ENCODE data around the gene OTOA. TPM values are rescaled to one million over a fixed set of nuclear protein-coding genes. Genes with fewer than 3 reads are reported as not detected.

Gene OTOA
- total RNA-seq, 1 donor from 2014 or later = 0.21 TPM

GRCh38 chr16:21717608-21718007 lies 53.8 kb downstream of the OTOA start:
- H3K9me3 Mint-ChIP-seq = peaks cover 3% of the 10 kb centered on the region

GRCh38 chr16:21719283-21719682 lies 55.5 kb downstream of the OTOA start:
- H3K4me3 Mint-ChIP-seq = no peak overlapping the region
- peaks cover 3% of the 10 kb centered on the region for H3K4me1 Mint-ChIP-seq
- no peaks in the 10 kb centered on the region for H3K36me3 Mint-ChIP-seq (ENCODE audit: low read depth)
- peaks cover 6% of the 10 kb centered on the region for H3K27me3 Mint-ChIP-seq (ENCODE audit: low read depth)
- H3K27ac Mint-ChIP-seq (ENCODE audit: unreplicated experiment) = no peak overlapping the region
- no peak for DNase-seq (ENCODE audit: low read depth, low spot score)
- no peaks in the 10 kb centered on the region for H3K9me3 Mint-ChIP-seq
- no peak for TF ChIP-seq CTCF (conservative IDR thresholded peaks at IDR 0.05)

More at GRCh38 chr16:21717608-21718007, 53.8 kb downstream of the OTOA start:
- TF ChIP-seq CTCF (conservative IDR thresholded peaks at IDR 0.05) = no peak
- H3K27ac Mint-ChIP-seq (ENCODE audit: unreplicated experiment) = no peak overlapping the region
- DNase-seq (ENCODE audit: low read depth, low spot score) = no peak
- peaks cover 17% of the 10 kb centered on the region for H3K4me1 Mint-ChIP-seq
- no peaks in the 10 kb centered on the region for H3K27me3 Mint-ChIP-seq (ENCODE audit: low read depth)
- no peak overlapping the region for H3K4me3 Mint-ChIP-seq
- H3K36me3 Mint-ChIP-seq (ENCODE audit: low read depth) = no peaks in the 10 kb centered on the region

- no peak overlapping the region for H3K4me3 Mint-ChIP-seq
- H3K4me1 Mint-ChIP-seq = no peaks in the 10 kb centered on the region
- DNase-seq (ENCODE audit: low read depth, low spot score) = no peak
- no peaks in the 10 kb centered on the region for H3K36me3 Mint-ChIP-seq (ENCODE audit: low read depth)
- no peak for TF ChIP-seq CTCF (conservative IDR thresholded peaks at IDR 0.05)
- peaks cover 10% of the 10 kb centered on the region for H3K27me3 Mint-ChIP-seq (ENCODE audit: low read depth)
- H3K27ac Mint-ChIP-seq (ENCODE audit: unreplicated experiment) = no peak overlapping the region
- no peaks in the 10 kb centered on the region for H3K9me3 Mint-ChIP-seq
Measured at GRCh38 chr16:21720533-21720932, 56.8 kb downstream of the OTOA start.

- H3K36me3 Mint-ChIP-seq (ENCODE audit: low read depth) = no peaks in the 10 kb centered on the region
- DNase-seq (ENCODE audit: low read depth, low spot score) = no peak
- no peaks in the 10 kb centered on the region for H3K9me3 Mint-ChIP-seq
Measured at GRCh38 chr16:21722771-21723455, 59.1 kb downstream of the OTOA start.

GRCh38 chr16:21723532-21723931 lies 59.8 kb downstream of the OTOA start:
- Mint-ChIP-seq H3K4me3 (no peak overlapping the region), H3K4me1 (no peaks in the 10 kb centered on the region), H3K9me3 (no peaks in the 10 kb centered on the region)

More at GRCh38 chr16:21722771-21723455, 59.1 kb downstream of the OTOA start:
- TF ChIP-seq CTCF (conservative IDR thresholded peaks at IDR 0.05) = no peak
- Mint-ChIP-seq H3K4me1 (no peaks in the 10 kb centered on the region), H3K4me3 (no peak overlapping the region), H3K27me3 (ENCODE audit: low read depth) (peaks cover 10% of the 10 kb centered on the region), H3K27ac (ENCODE audit: unreplicated experiment) (no peak overlapping the region)

More at GRCh38 chr16:21723532-21723931, 59.8 kb downstream of the OTOA start:
- TF ChIP-seq CTCF (conservative IDR thresholded peaks at IDR 0.05) = no peak
- Mint-ChIP-seq H3K27ac (ENCODE audit: unreplicated experiment) (no peak overlapping the region), H3K36me3 (ENCODE audit: low read depth) (no peaks in the 10 kb centered on the region), H3K27me3 (ENCODE audit: low read depth) (peaks cover 10% of the 10 kb centered on the region)
- no peak for DNase-seq (ENCODE audit: low read depth, low spot score)

Data from neural crest cell (in vitro differentiated cells).